Measurements from ENCODE around the gene ST6GAL1. TPM values are rescaled to one million over a fixed set of nuclear protein-coding genes. Genes with fewer than 3 reads are reported as not detected.

The ST6GAL1 gene
- total RNA-seq, 1 donor from 2014 or later: 59.9 TPM

DNA sequence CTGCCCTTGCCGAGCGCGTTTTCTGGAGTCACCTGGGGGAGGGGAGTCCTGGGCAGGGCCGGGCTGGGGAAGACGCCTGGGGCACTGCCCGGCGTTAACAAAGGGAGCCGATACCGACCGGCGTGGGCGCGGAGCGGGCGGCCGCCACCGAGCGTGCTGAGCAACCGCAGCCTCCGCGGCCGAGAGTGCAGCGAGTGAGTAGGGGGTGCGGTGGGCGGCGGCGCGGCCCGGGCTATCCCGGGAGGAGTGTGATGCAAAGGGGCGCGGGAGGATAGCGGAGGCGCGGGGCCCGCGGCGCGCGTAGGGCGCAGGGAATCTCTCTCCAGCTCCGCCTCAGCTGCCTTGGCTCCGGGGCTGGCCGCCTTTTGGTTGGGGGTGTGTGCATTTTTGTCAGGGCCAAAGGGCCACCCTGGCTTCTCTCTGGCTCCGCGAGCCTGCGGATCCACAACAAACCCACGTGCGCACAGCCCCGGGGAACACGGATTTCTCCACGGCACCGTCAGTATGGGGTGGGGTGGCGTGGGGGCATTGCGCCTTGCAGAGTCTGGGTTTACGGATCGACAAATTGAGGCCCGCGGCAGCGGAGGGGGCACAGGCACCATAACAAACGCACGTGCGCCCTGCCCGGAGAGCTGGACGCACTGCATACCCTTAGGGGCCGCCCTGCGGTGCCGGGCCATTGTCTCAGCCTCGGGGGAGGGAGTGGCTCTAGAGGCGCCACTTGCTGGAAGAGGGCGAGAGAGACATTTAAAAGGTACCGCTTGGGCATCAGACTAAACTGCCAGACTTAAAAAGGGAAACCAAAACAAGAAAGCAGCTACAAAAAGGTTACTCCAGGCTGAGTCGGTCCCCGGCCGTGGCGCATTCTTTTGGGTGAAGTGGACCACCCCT is 560 bp downstream of the ST6GAL1 start:
- Histone ChIP-seq H3K9me3 (no peaks in the 10 kb centered on the region), H3K4me3 (peak overlapping the region; percentile 66 to 94), H3K27ac (peak overlapping the region; percentile 82 to 91), H3K4me1 (peaks cover 0 to 19% of the 10 kb centered on the region in 2 donors), H3K27me3 (no peaks in the 10 kb centered on the region), H3K36me3 (peaks cover 8 to 21% of the 10 kb centered on the region in 2 donors)
- DNase-seq (ENCODE audit: low spot score in 2 of 2): peak; percentile 24 to 81
- TF ChIP-seq, protein P1, sequence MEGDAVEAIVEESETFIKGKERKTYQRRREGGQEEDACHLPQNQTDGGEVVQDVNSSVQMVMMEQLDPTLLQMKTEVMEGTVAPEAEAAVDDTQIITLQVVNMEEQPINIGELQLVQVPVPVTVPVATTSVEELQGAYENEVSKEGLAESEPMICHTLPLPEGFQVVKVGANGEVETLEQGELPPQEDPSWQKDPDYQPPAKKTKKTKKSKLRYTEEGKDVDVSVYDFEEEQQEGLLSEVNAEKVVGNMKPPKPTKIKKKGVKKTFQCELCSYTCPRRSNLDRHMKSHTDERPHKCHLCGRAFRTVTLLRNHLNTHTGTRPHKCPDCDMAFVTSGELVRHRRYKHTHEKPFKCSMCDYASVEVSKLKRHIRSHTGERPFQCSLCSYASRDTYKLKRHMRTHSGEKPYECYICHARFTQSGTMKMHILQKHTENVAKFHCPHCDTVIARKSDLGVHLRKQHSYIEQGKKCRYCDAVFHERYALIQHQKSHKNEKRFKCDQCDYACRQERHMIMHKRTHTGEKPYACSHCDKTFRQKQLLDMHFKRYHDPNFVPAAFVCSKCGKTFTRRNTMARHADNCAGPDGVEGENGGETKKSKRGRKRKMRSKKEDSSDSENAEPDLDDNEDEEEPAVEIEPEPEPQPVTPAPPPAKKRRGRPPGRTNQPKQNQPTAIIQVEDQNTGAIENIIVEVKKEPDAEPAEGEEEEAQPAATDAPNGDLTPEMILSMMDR (IDR thresholded peaks at IDR 0.05): peak in 1 of 3 experiments; percentile 26
- intact Hi-C loops (cut with DNase I): loop anchor here (2.0 to 10.0 kb wide), 8 partner anchors 40 to 996 kb away; partner anchors contain the start of genes AHSG, EIF4A2, RFC4 and TRA2B

GRCh38 chr3:186931532-186932280 is 1.4 kb downstream of the ST6GAL1 start:
- Histone ChIP-seq H3K4me1 (peaks cover 0 to 19% of the 10 kb centered on the region in 2 donors), H3K27ac (peak overlapping the region; percentile 82 to 91), H3K4me3 (peak overlapping the region; percentile 66 to 94), H3K9me3 (no peaks in the 10 kb centered on the region), H3K27me3 (no peaks in the 10 kb centered on the region), H3K36me3 (peaks cover 8 to 21% of the 10 kb centered on the region in 2 donors)
- TF ChIP-seq, protein P1 (IDR thresholded peaks at IDR 0.05): no peak
- DNase-seq (ENCODE audit: low spot score in 2 of 2): peak; percentile 38 to 78
- intact Hi-C loops (cut with DNase I): loop anchor here (2.0 to 10.0 kb wide), 8 partner anchors 39 to 997 kb away; partner anchors contain the start of genes AHSG, EIF4A2, RFC4 and TRA2B

GRCh38 chr3:186932281-186933181 is 2.2 kb downstream of the ST6GAL1 start:
- TF ChIP-seq, protein P1 (IDR thresholded peaks at IDR 0.05): no peak
- DNase-seq (ENCODE audit: low spot score in 2 of 2): peak in 1 of 2 donors; percentile 60
- no peaks in the 10 kb centered on the region for H3K9me3 ChIP-seq
- H3K27ac ChIP-seq: peak overlapping the region; percentile 82 to 91
- intact Hi-C loops (cut with DNase I): loop anchor here (5.0 to 10.0 kb wide), 4 partner anchors 85 to 998 kb away; partner anchors contain the start of genes AHSG, RFC4 and TRA2B
- peaks cover 0 to 20% of the 10 kb centered on the region in 2 donors for H3K4me1 ChIP-seq
- peaks cover 8 to 21% of the 10 kb centered on the region in 2 donors for H3K36me3 ChIP-seq
- H3K4me3 ChIP-seq: peak overlapping the region; percentile 66 to 94
- no peaks in the 10 kb centered on the region for H3K27me3 ChIP-seq

GRCh38 chr3:186933816-186934215 is 3.5 kb downstream of the ST6GAL1 start:
- H3K9me3 ChIP-seq: no peaks in the 10 kb centered on the region
- H3K4me3 ChIP-seq: peak overlapping the region in 1 of 2 donors; percentile 94
- peak in 1 of 2 donors; percentile 53 for DNase-seq (ENCODE audit: low spot score in 2 of 2)
- TF ChIP-seq, protein P1 (IDR thresholded peaks at IDR 0.05): no peak
- peaks cover 8 to 21% of the 10 kb centered on the region in 2 donors for H3K36me3 ChIP-seq
- H3K27me3 ChIP-seq: no peaks in the 10 kb centered on the region
- H3K4me1 ChIP-seq: peaks cover 3 to 30% of the 10 kb centered on the region in 2 donors
- H3K27ac ChIP-seq: peak overlapping the region; percentile 82 to 91
- intact Hi-C loops (cut with DNase I): loop anchor here (5.0 to 10.0 kb wide), 4 partner anchors 87 to 999 kb away; partner anchors contain the start of genes AHSG, RFC4 and TRA2B
